ENCODE results near the gene FARP1. TPM values are rescaled to one million over a fixed set of nuclear protein-coding genes. Genes with fewer than 3 reads are reported as not detected.

The FARP1 gene
- total RNA-seq, 2 donors from 2014 or later = 0.76 to 0.87 TPM

GRCh38 chr13:98318263-98318878 lies 175.5 kb downstream of the FARP1 start:
- Mint-ChIP-seq H3K4me3 (no peak overlapping the region), H3K27ac (no peak overlapping the region), H3K27me3 (peaks cover 39% of the 10 kb centered on the region), H3K36me3 (ENCODE audit: low read depth) (peaks cover 2% of the 10 kb centered on the region), H3K4me1 (no peaks in the 10 kb centered on the region)
- no peaks in the 10 kb centered on the region for H3K9me3 ChIP-seq (ENCODE audit: control insufficient read depth, low read length, poor library complexity, severe bottlenecking)
- ATAC-seq (no peak), DNase-seq (no peak)

- no peak for DNase-seq
- H3K9me3 ChIP-seq (ENCODE audit: control insufficient read depth, low read length, poor library complexity, severe bottlenecking) = no peaks in the 10 kb centered on the region
- ATAC-seq = no peak
- Mint-ChIP-seq H3K4me1 (no peaks in the 10 kb centered on the region), H3K4me3 (no peak overlapping the region), H3K36me3 (ENCODE audit: low read depth) (peaks cover 2% of the 10 kb centered on the region), H3K27ac (no peak overlapping the region), H3K27me3 (peaks cover 35% of the 10 kb centered on the region)
Observed at GRCh38 chr13:98320561-98321105, 177.7 kb downstream of the FARP1 start.

GRCh38 chr13:98321395-98321794 lies 178.5 kb downstream of the FARP1 start:
- no peaks in the 10 kb centered on the region for H3K9me3 ChIP-seq (ENCODE audit: control insufficient read depth, low read length, poor library complexity, severe bottlenecking)
- Mint-ChIP-seq H3K27ac (no peak overlapping the region), H3K4me3 (no peak overlapping the region), H3K27me3 (peaks cover 42% of the 10 kb centered on the region), H3K36me3 (ENCODE audit: low read depth) (peaks cover 2% of the 10 kb centered on the region), H3K4me1 (peaks cover 1% of the 10 kb centered on the region)
- DNase-seq = no peak
- ATAC-seq = no peak

GRCh38 chr13:98322091-98322718 lies 179.3 kb downstream of the FARP1 start:
- peaks cover 45% of the 10 kb centered on the region for H3K27me3 Mint-ChIP-seq

DNA sequence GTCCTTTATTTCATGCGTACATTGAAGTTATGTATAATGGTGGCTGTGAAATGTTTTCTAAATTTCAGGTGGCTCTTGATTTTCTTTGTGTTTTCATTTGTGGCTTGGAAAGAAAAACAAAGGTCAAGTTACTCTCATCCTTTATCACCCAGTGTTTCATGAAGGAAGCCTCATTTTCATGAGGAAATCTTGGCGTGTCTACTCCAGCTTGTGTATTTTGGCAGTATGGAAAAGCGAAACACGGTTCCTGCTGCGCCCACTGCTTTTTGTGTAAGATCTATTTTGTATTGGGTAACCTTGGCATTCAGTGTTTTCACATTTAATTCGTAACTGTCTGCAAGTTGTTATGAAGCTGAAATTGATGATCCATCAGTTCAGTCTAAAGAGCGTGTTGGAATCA lies 181.2 kb downstream of the FARP1 start:
- no peak for ATAC-seq
- peaks cover 2% of the 10 kb centered on the region for H3K4me1 Mint-ChIP-seq
- H3K36me3 Mint-ChIP-seq (ENCODE audit: low read depth) = no peaks in the 10 kb centered on the region
- peaks cover 38% of the 10 kb centered on the region for H3K27me3 Mint-ChIP-seq
- no peak overlapping the region for H3K4me3 Mint-ChIP-seq
- no peak overlapping the region for H3K27ac Mint-ChIP-seq
- no peak for DNase-seq
- H3K9me3 ChIP-seq (ENCODE audit: control insufficient read depth, low read length, poor library complexity, severe bottlenecking) = no peaks in the 10 kb centered on the region

More at GRCh38 chr13:98322091-98322718, 179.3 kb downstream of the FARP1 start:
- DNase-seq (no peak), ATAC-seq (no peak)
- peaks cover 2% of the 10 kb centered on the region for H3K4me1 Mint-ChIP-seq
- H3K36me3 Mint-ChIP-seq (ENCODE audit: low read depth) = peaks cover 2% of the 10 kb centered on the region
- H3K4me3 Mint-ChIP-seq = no peak overlapping the region
- no peak overlapping the region for H3K27ac Mint-ChIP-seq
- H3K9me3 ChIP-seq (ENCODE audit: control insufficient read depth, low read length, poor library complexity, severe bottlenecking) = no peaks in the 10 kb centered on the region

GRCh38 chr13:98325724-98326123 lies 182.8 kb downstream of the FARP1 start:
- H3K27me3 Mint-ChIP-seq = peaks cover 40% of the 10 kb centered on the region
- no peak overlapping the region for H3K27ac Mint-ChIP-seq
- H3K9me3 ChIP-seq (ENCODE audit: control insufficient read depth, low read length, poor library complexity, severe bottlenecking) = no peaks in the 10 kb centered on the region
- H3K36me3 Mint-ChIP-seq (ENCODE audit: low read depth) = no peaks in the 10 kb centered on the region
- peaks cover 2% of the 10 kb centered on the region for H3K4me1 Mint-ChIP-seq
- ATAC-seq (no peak), DNase-seq (no peak)
- no peak overlapping the region for H3K4me3 Mint-ChIP-seq

- Mint-ChIP-seq H3K36me3 (ENCODE audit: low read depth) (no peaks in the 10 kb centered on the region), H3K27ac (no peak overlapping the region), H3K4me1 (peaks cover 2% of the 10 kb centered on the region), H3K4me3 (no peak overlapping the region), H3K27me3 (peaks cover 40% of the 10 kb centered on the region)
- DNase-seq (no peak), ATAC-seq (no peak)
- no peaks in the 10 kb centered on the region for H3K9me3 ChIP-seq (ENCODE audit: control insufficient read depth, low read length, poor library complexity, severe bottlenecking)
Observed at GRCh38 chr13:98326291-98326690, 183.4 kb downstream of the FARP1 start.

DNA sequence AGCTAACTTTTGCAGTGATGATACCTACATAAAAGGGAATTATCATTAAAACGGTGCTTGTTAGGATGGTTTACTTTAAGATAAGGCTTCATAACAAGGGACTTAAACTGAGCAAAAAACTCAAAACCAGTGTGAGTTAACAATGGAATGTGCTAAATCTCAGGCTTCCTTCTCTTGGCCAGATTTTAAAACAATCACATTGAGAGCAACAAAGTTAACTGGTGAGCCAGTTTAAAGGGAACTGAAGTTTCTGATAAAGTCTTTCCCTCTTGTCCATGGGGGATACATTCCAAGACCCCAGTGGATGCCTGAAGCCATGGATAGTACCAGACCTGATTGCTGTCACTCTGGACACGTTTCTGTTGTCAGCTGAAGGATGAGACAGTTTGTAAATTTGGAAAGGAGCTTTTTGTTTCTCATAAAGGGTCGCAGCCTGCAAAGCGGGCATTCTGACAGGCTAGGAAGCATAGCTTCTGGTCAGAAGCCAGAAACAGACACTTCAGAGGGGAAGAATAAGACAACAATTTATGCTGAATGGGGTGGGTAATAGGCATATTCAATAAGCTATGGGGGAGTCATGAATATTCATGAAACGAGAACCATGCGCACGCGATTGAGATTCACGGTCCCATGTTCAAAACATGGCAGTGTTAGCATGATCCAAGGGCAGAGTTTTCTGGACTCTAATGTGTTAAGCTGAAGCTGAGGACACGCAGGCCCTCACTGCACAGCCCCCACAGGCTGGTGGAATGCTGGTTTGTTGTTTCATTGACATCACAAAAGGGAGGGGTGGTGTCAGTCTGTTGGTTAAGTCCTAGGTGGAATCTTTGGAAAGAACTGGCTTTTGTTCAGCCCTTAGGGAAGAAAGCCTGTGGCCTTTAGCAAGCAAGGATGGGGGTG lies 184.7 kb downstream of the FARP1 start:
- H3K4me3 Mint-ChIP-seq = no peak overlapping the region
- ATAC-seq = no peak
- H3K4me1 Mint-ChIP-seq = peaks cover 2% of the 10 kb centered on the region
- DNase-seq = no peak
- H3K27ac Mint-ChIP-seq = no peak overlapping the region
- no peaks in the 10 kb centered on the region for H3K9me3 ChIP-seq (ENCODE audit: control insufficient read depth, low read length, poor library complexity, severe bottlenecking)
- peaks cover 41% of the 10 kb centered on the region for H3K27me3 Mint-ChIP-seq
- no peaks in the 10 kb centered on the region for H3K36me3 Mint-ChIP-seq (ENCODE audit: low read depth)

DNA sequence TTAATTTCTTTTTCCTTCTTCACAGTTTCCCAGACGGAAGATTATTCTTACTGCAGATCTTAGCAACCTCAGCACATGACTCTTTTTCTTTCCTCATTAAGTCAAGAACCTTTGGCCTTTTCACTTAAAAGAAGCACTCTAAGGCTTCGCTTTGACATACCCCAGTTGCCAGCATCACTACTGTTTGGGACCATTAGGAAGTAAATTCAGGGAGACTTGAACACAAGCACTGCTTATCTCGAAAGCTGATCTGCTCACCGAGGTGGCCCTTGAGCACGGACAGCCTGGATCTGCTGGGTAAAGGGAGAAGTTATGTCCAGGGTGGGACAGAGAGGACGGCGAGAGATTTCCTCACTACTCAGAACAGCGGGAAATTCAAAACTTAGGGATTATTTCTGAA lies 185.6 kb downstream of the FARP1 start:
- H3K9me3 ChIP-seq (ENCODE audit: control insufficient read depth, low read length, poor library complexity, severe bottlenecking) = no peaks in the 10 kb centered on the region
- Mint-ChIP-seq H3K27me3 (peaks cover 46% of the 10 kb centered on the region), H3K4me1 (peaks cover 2% of the 10 kb centered on the region), H3K36me3 (ENCODE audit: low read depth) (no peaks in the 10 kb centered on the region), H3K27ac (no peak overlapping the region), H3K4me3 (no peak overlapping the region)
- DNase-seq = no peak
- ATAC-seq = no peak

DNA sequence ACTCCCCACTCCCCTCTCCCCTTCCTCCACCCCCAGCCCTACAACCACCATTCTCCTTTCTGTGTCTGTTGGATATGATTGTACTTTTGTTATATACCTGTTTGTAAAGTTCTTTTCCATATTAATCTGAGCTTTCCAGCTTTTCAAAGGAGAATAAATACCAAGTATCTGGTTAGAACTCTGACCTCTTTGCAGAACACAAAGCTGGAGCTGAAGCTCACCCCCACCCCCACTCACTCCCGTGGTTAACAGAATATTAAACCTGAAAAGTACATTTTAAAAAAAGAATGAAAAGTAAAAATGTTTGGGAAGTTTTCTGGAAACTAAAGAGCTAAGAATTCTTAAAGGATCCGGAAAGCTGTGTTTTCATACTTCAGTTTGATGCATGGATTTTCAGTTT lies 189.3 kb downstream of the FARP1 start:
- Mint-ChIP-seq H3K4me1 (no peaks in the 10 kb centered on the region), H3K4me3 (no peak overlapping the region)
- no peak for DNase-seq

GRCh38 chr13:98332691-98333090 lies 189.8 kb downstream of the FARP1 start:
- H3K27me3 Mint-ChIP-seq = peaks cover 51% of the 10 kb centered on the region
- H3K36me3 Mint-ChIP-seq (ENCODE audit: low read depth) = no peaks in the 10 kb centered on the region
- H3K9me3 ChIP-seq (ENCODE audit: control insufficient read depth, low read length, poor library complexity, severe bottlenecking) = no peaks in the 10 kb centered on the region
- H3K4me3 Mint-ChIP-seq = no peak overlapping the region
- ATAC-seq = no peak
- no peak for DNase-seq
- H3K27ac Mint-ChIP-seq = no peak overlapping the region
- H3K4me1 Mint-ChIP-seq = no peaks in the 10 kb centered on the region

More for the DNA sequence above, 189.3 kb downstream of the FARP1 start:
- no peaks in the 10 kb centered on the region for H3K9me3 ChIP-seq (ENCODE audit: control insufficient read depth, low read length, poor library complexity, severe bottlenecking)
- peaks cover 50% of the 10 kb centered on the region for H3K27me3 Mint-ChIP-seq
- no peak for ATAC-seq
- no peaks in the 10 kb centered on the region for H3K36me3 Mint-ChIP-seq (ENCODE audit: low read depth)
- no peak overlapping the region for H3K27ac Mint-ChIP-seq

- no peak overlapping the region for H3K27ac Mint-ChIP-seq
- H3K36me3 Mint-ChIP-seq (ENCODE audit: low read depth) = no peaks in the 10 kb centered on the region
- peaks cover 54% of the 10 kb centered on the region for H3K27me3 Mint-ChIP-seq
- H3K4me3 Mint-ChIP-seq = no peak overlapping the region
- no peaks in the 10 kb centered on the region for H3K9me3 ChIP-seq (ENCODE audit: control insufficient read depth, low read length, poor library complexity, severe bottlenecking)
- ATAC-seq (no peak), DNase-seq (no peak)
- no peaks in the 10 kb centered on the region for H3K4me1 Mint-ChIP-seq
Observed at GRCh38 chr13:98333486-98333885, 190.6 kb downstream of the FARP1 start.

GRCh38 chr13:98334620-98335205 lies 191.8 kb downstream of the FARP1 start:
- no peak overlapping the region for H3K27ac Mint-ChIP-seq
- no peaks in the 10 kb centered on the region for H3K4me1 Mint-ChIP-seq
- no peaks in the 10 kb centered on the region for H3K36me3 Mint-ChIP-seq (ENCODE audit: low read depth)
- ATAC-seq (no peak), DNase-seq (no peak)
- H3K9me3 ChIP-seq (ENCODE audit: control insufficient read depth, low read length, poor library complexity, severe bottlenecking) = no peaks in the 10 kb centered on the region
- no peak overlapping the region for H3K4me3 Mint-ChIP-seq
- peaks cover 60% of the 10 kb centered on the region for H3K27me3 Mint-ChIP-seq

All from T-helper 17 cell (primary cell).